Measurements from ENCODE around the gene RHAG. TPM values are rescaled to one million over a fixed set of nuclear protein-coding genes. Genes with fewer than 3 reads are reported as not detected.

RHAG gene
- total RNA-seq, 2 experiments from 2014 or later = not detected

DNA sequence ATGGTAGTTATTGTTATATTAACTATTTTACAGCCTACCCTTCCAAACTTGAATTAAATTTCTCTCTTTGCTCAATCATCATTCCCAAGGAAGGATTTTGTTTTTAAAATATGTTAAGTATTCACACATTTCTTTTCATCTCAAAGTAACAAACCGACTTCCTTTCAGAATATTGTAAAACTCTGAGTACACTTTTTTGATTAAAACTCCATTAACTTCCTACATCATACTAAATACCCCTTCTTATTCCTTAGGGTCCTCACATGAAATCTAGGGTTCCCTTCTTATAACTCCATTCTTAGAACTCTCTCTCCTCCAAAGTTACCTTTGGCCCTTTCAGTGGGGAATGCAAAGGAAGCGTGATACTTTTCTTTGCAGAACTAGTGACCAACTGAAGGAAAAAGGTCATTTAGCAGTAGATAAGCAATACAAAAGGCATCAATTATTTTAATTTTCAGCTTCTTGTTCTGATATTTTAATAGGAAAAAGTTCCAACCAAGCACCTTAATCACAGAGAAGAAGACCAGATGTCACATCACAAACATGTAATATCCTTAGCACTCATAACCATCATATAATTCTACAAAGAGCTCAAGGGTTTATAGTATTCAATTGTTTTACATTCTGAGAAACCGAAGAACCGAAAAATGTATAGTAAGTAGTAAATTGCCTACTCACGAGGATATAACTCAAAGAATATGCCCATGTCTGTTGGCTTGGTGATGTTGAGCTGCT lies 494 bp downstream of the RHAG start:
- Histone ChIP-seq H2AFZ (ENCODE audit: low read length) (no peak overlapping the region), H3K4me2 (ENCODE audit: low read length) (no peak overlapping the region), H3K9me2 (ENCODE audit: insufficient read depth, low read length) (no peaks in the 10 kb centered on the region), H3K9me3 (ENCODE audit: low read length) (no peaks in the 10 kb centered on the region), H3K27ac (ENCODE audit: low read depth, low read length, poor library complexity, severe bottlenecking) (no peak overlapping the region), H3K36me3 (ENCODE audit: insufficient read depth, low read length) (no peaks in the 10 kb centered on the region), H3K4me3 (ENCODE audit: low read depth, low read length, poor library complexity, severe bottlenecking) (no peak overlapping the region), H4K20me1 (ENCODE audit: insufficient read depth, low read length) (no peaks in the 10 kb centered on the region), H3K4me1 (ENCODE audit: insufficient read depth, low read length, poor library complexity, severe bottlenecking) (no peaks in the 10 kb centered on the region), H3K79me2 (ENCODE audit: insufficient read depth, low read depth, low read length) (no peaks in the 10 kb centered on the region)
- TF ChIP-seq EZH2phosphoT487 (IDR thresholded peaks at IDR 0.05; ENCODE audit: borderline replicate concordance, low read depth, low read length) = no peak
- TF ChIP-seq, protein P1, sequence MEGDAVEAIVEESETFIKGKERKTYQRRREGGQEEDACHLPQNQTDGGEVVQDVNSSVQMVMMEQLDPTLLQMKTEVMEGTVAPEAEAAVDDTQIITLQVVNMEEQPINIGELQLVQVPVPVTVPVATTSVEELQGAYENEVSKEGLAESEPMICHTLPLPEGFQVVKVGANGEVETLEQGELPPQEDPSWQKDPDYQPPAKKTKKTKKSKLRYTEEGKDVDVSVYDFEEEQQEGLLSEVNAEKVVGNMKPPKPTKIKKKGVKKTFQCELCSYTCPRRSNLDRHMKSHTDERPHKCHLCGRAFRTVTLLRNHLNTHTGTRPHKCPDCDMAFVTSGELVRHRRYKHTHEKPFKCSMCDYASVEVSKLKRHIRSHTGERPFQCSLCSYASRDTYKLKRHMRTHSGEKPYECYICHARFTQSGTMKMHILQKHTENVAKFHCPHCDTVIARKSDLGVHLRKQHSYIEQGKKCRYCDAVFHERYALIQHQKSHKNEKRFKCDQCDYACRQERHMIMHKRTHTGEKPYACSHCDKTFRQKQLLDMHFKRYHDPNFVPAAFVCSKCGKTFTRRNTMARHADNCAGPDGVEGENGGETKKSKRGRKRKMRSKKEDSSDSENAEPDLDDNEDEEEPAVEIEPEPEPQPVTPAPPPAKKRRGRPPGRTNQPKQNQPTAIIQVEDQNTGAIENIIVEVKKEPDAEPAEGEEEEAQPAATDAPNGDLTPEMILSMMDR (conservative IDR thresholded peaks at IDR 0.05; ENCODE audit: low read length) = no peak
- ChIA-PET CTCF (ENCODE audit: unreplicated experiment) (no interaction called here), POLR2A (no interaction called here)
- intact Hi-C loops (cut with micrococcal nuclease; ENCODE audit: unreplicated experiment) = no loop called here
- BruUV-seq (replicated peaks) = no TSS peak
- DNase-seq (ENCODE audit: low spot score) = no peak

DNA sequence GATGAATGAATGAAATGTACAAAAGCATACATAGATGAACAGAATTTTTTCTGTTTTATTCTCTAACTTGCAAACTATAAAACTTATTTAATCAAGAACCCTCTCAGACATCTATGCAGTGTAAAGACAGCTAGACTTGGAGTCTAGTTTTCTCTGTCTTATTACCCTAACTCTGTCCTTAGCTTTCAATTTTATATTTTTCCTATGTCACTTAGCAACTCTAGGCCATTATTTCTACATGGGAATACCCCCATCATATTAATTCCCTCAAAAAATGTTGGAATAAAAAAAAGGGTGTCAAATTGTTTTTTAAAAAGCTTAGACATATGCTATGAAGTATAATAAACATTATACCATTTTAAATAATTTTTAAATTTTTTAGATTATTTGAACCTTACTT lies 1.2 kb downstream of the RHAG start:
- no peak for DNase-seq (ENCODE audit: low spot score)
- Histone ChIP-seq H2AFZ (ENCODE audit: low read length) (no peak overlapping the region), H3K9me2 (ENCODE audit: insufficient read depth, low read length) (no peaks in the 10 kb centered on the region), H4K20me1 (ENCODE audit: insufficient read depth, low read length) (no peaks in the 10 kb centered on the region), H3K27ac (ENCODE audit: low read depth, low read length, poor library complexity, severe bottlenecking) (no peak overlapping the region), H3K4me3 (ENCODE audit: low read depth, low read length, poor library complexity, severe bottlenecking) (no peak overlapping the region), H3K9me3 (ENCODE audit: low read length) (no peaks in the 10 kb centered on the region), H3K4me1 (ENCODE audit: insufficient read depth, low read length, poor library complexity, severe bottlenecking) (no peaks in the 10 kb centered on the region), H3K4me2 (ENCODE audit: low read length) (no peak overlapping the region), H3K79me2 (ENCODE audit: insufficient read depth, low read depth, low read length) (no peaks in the 10 kb centered on the region), H3K36me3 (ENCODE audit: insufficient read depth, low read length) (no peaks in the 10 kb centered on the region)
- ChIA-PET POLR2A (no interaction called here), CTCF (ENCODE audit: unreplicated experiment) (no interaction called here)
- no TSS peak for BruUV-seq (replicated peaks)
- intact Hi-C loops (cut with micrococcal nuclease; ENCODE audit: unreplicated experiment) = no loop called here
- TF ChIP-seq, protein P1 (conservative IDR thresholded peaks at IDR 0.05; ENCODE audit: low read length) = no peak
- TF ChIP-seq EZH2phosphoT487 (IDR thresholded peaks at IDR 0.05; ENCODE audit: borderline replicate concordance, low read depth, low read length) = no peak

DNA sequence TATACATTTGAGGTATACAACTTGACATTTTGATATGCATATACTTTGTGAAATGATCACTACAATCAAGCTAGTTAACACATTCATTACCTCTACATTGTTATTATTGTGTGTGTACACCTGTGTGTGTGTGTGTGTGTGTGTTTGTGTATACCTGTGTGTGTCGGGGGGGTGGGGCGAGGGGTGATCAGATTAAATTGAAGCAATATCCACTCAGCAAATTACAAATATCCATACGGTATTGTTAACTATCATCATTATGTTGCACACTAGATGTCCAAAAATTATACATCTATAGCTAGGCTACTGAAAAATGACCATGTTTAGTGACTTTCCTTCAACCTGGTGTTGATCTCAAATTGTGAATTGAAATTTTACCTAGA lies 1.8 kb downstream of the RHAG start:
- no peak overlapping the region for H3K4me2 ChIP-seq (ENCODE audit: low read length)
- no peaks in the 10 kb centered on the region for H3K79me2 ChIP-seq (ENCODE audit: insufficient read depth, low read depth, low read length)
- no peaks in the 10 kb centered on the region for H4K20me1 ChIP-seq (ENCODE audit: insufficient read depth, low read length)
- H3K4me3 ChIP-seq (ENCODE audit: low read depth, low read length, poor library complexity, severe bottlenecking) = no peak overlapping the region
- DNase-seq (ENCODE audit: low spot score) = no peak
- no peaks in the 10 kb centered on the region for H3K36me3 ChIP-seq (ENCODE audit: insufficient read depth, low read length)
- no peak for TF ChIP-seq EZH2phosphoT487 (IDR thresholded peaks at IDR 0.05; ENCODE audit: borderline replicate concordance, low read depth, low read length)
- TF ChIP-seq, protein P1 (conservative IDR thresholded peaks at IDR 0.05; ENCODE audit: low read length) = no peak
- ChIA-PET POLR2A (interaction anchor here (0.6 kb wide), 1 partner anchor 13 kb away, joined by 3 read pairs; no protein-coding TSS in a partner anchor), CTCF (ENCODE audit: unreplicated experiment) (interaction anchor here (0.6 kb wide), 1 partner anchor 17 kb away, joined by 4 read pairs; no protein-coding TSS in a partner anchor)
- H3K9me3 ChIP-seq (ENCODE audit: low read length) = no peaks in the 10 kb centered on the region
- H3K4me1 ChIP-seq (ENCODE audit: insufficient read depth, low read length, poor library complexity, severe bottlenecking) = no peaks in the 10 kb centered on the region
- intact Hi-C loops (cut with micrococcal nuclease; ENCODE audit: unreplicated experiment) = no loop called here
- no peak overlapping the region for H2AFZ ChIP-seq (ENCODE audit: low read length)
- H3K9me2 ChIP-seq (ENCODE audit: insufficient read depth, low read length) = no peaks in the 10 kb centered on the region
- BruUV-seq (replicated peaks) = no TSS peak
- H3K27ac ChIP-seq (ENCODE audit: low read depth, low read length, poor library complexity, severe bottlenecking) = no peak overlapping the region

Data from OCI-LY7 (cell line).